ENCODE data around the gene CRYGS. TPM values are rescaled to one million over a fixed set of nuclear protein-coding genes. Genes with fewer than 3 reads are reported as not detected.

Gene CRYGS
- total RNA-seq, 2 donors from 2014 or later = 2.4 to 4.9 TPM

- Mint-ChIP-seq H3K27me3 (no peaks in the 10 kb centered on the region), H3K4me1 (peaks cover 64% of the 10 kb centered on the region), H3K4me3 (peak overlapping the region; percentile 62), H3K9me3 (no peaks in the 10 kb centered on the region), H3K36me3 (ENCODE audit: low read depth) (peaks cover 6% of the 10 kb centered on the region), H3K27ac (peak overlapping the region; percentile 82)
- peak; percentile 69 for ATAC-seq (replicated peaks)
Observed at GRCh38 chr3:186519021-186519658, 25.0 kb downstream of the CRYGS start.

GRCh38 chr3:186517218-186517617, 27.0 kb downstream of the CRYGS start:
- ATAC-seq (replicated peaks) = peak; percentile 13
- H3K4me1 Mint-ChIP-seq = peaks cover 72% of the 10 kb centered on the region
- H3K36me3 Mint-ChIP-seq (ENCODE audit: low read depth) = peaks cover 6% of the 10 kb centered on the region
- H3K27ac Mint-ChIP-seq = peak overlapping the region; percentile 10
- no peaks in the 10 kb centered on the region for H3K9me3 Mint-ChIP-seq
- peak overlapping the region; percentile 62 for H3K4me3 Mint-ChIP-seq
- no peaks in the 10 kb centered on the region for H3K27me3 Mint-ChIP-seq

GRCh38 chr3:186516646-186517045, 27.5 kb downstream of the CRYGS start:
- H3K27ac Mint-ChIP-seq = peak overlapping the region; percentile 51
- H3K27me3 Mint-ChIP-seq = no peaks in the 10 kb centered on the region
- no peaks in the 10 kb centered on the region for H3K9me3 Mint-ChIP-seq
- peaks cover 74% of the 10 kb centered on the region for H3K4me1 Mint-ChIP-seq
- H3K36me3 Mint-ChIP-seq (ENCODE audit: low read depth) = peaks cover 6% of the 10 kb centered on the region
- peak overlapping the region; percentile 62 for H3K4me3 Mint-ChIP-seq
- ATAC-seq (replicated peaks) = no peak

GRCh38 chr3:186515125-186515524, 29.1 kb downstream of the CRYGS start:
- Mint-ChIP-seq H3K4me3 (peak overlapping the region; percentile 34), H3K36me3 (ENCODE audit: low read depth) (peaks cover 6% of the 10 kb centered on the region), H3K4me1 (peaks cover 73% of the 10 kb centered on the region), H3K9me3 (no peaks in the 10 kb centered on the region), H3K27me3 (no peaks in the 10 kb centered on the region), H3K27ac (peak overlapping the region; percentile 51)
- no peak for ATAC-seq (replicated peaks)

DNA sequence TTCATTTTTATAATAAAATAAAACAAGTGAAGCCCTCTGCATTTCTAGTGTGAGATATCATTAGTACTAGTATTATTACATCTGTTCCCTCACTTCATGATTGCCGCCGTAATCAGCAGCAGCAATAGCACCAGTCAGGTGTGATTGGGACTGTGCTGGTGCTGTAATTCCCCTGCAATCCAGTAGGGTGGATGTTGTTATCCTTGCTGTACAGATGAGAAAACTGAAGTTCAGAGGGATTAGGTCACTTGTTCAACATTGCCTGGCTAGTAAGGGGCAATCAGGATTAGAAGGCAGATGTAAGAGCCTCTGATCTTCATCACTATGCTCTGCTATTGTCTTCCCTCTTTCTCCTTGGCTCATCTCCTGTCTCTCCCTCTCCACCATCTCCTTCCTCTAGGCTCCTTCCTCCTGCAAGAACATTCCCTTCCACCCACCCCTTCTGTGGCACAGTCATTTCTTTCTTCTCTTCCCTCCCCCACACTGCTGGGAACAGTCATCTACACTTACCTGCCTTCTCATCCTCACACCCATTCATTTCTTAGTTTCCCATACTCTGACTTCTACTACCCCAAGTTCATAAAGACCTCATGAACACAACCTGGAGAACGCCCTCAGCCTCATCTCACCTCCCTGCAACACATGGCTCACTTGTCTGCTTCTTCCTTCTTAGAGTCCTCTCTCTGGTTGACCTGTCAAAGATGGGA, 29.7 kb downstream of the CRYGS start:
- peak overlapping the region; percentile 34 for H3K4me3 Mint-ChIP-seq
- H3K4me1 Mint-ChIP-seq = peaks cover 73% of the 10 kb centered on the region
- H3K36me3 Mint-ChIP-seq (ENCODE audit: low read depth) = peaks cover 6% of the 10 kb centered on the region
- peak; percentile 59 for ATAC-seq (replicated peaks)
- peak overlapping the region; percentile 51 for H3K27ac Mint-ChIP-seq
- H3K27me3 Mint-ChIP-seq = no peaks in the 10 kb centered on the region
- no peaks in the 10 kb centered on the region for H3K9me3 Mint-ChIP-seq

- peak overlapping the region; percentile 7 for H3K4me3 Mint-ChIP-seq
- H3K27ac Mint-ChIP-seq = peak overlapping the region; percentile 95
- no peaks in the 10 kb centered on the region for H3K27me3 Mint-ChIP-seq
- peaks cover 65% of the 10 kb centered on the region for H3K4me1 Mint-ChIP-seq
- ATAC-seq (replicated peaks) = no peak
- no peaks in the 10 kb centered on the region for H3K9me3 Mint-ChIP-seq
- no peaks in the 10 kb centered on the region for H3K36me3 Mint-ChIP-seq (ENCODE audit: low read depth)
Observed at GRCh38 chr3:186513386-186513785, 30.8 kb downstream of the CRYGS start.

- peaks cover 60% of the 10 kb centered on the region for H3K4me1 Mint-ChIP-seq
- no peak for ATAC-seq (replicated peaks)
- H3K36me3 Mint-ChIP-seq (ENCODE audit: low read depth) = no peaks in the 10 kb centered on the region
Observed at GRCh38 chr3:186512570-186513302, 31.4 kb downstream of the CRYGS start.

GRCh38 chr3:186511702-186512101, 32.5 kb downstream of the CRYGS start:
- H3K4me1 Mint-ChIP-seq = peaks cover 59% of the 10 kb centered on the region
- peak overlapping the region; percentile 73 for H3K4me3 Mint-ChIP-seq

More at GRCh38 chr3:186512570-186513302, 31.4 kb downstream of the CRYGS start:
- Mint-ChIP-seq H3K9me3 (no peaks in the 10 kb centered on the region), H3K27ac (peak overlapping the region; percentile 95), H3K4me3 (peak overlapping the region; percentile 7), H3K27me3 (no peaks in the 10 kb centered on the region)

DNA sequence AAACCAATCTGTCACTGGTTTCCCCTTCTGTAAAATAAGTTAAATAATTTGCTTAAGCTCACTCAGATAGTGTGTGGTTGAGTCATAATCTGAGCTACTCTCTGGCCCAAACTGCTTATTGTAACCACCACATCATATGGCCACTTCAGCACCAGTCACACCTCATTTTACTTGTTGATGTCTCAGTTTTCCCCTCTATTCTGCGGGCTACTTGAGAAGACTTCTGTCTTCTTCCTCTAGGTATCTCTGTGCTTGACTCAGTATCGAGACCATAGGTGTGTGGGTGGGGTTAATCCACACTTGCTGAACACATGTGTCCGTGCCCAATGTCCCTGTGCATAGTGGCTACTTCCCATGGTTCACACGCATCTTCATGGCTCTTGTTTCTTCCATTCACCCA, 32.9 kb downstream of the CRYGS start:
- H3K36me3 Mint-ChIP-seq (ENCODE audit: low read depth) = no peaks in the 10 kb centered on the region
- no peaks in the 10 kb centered on the region for H3K27me3 Mint-ChIP-seq
- H3K9me3 Mint-ChIP-seq = no peaks in the 10 kb centered on the region
- H3K27ac Mint-ChIP-seq = peak overlapping the region; percentile 95
- H3K4me3 Mint-ChIP-seq = peak overlapping the region; percentile 73
- peak; percentile 76 for ATAC-seq (replicated peaks)
- H3K4me1 Mint-ChIP-seq = peaks cover 57% of the 10 kb centered on the region

More at GRCh38 chr3:186511702-186512101, 32.5 kb downstream of the CRYGS start:
- Mint-ChIP-seq H3K36me3 (ENCODE audit: low read depth) (no peaks in the 10 kb centered on the region), H3K9me3 (no peaks in the 10 kb centered on the region), H3K27ac (peak overlapping the region; percentile 95), H3K27me3 (no peaks in the 10 kb centered on the region)
- ATAC-seq (replicated peaks) = no peak

DNA sequence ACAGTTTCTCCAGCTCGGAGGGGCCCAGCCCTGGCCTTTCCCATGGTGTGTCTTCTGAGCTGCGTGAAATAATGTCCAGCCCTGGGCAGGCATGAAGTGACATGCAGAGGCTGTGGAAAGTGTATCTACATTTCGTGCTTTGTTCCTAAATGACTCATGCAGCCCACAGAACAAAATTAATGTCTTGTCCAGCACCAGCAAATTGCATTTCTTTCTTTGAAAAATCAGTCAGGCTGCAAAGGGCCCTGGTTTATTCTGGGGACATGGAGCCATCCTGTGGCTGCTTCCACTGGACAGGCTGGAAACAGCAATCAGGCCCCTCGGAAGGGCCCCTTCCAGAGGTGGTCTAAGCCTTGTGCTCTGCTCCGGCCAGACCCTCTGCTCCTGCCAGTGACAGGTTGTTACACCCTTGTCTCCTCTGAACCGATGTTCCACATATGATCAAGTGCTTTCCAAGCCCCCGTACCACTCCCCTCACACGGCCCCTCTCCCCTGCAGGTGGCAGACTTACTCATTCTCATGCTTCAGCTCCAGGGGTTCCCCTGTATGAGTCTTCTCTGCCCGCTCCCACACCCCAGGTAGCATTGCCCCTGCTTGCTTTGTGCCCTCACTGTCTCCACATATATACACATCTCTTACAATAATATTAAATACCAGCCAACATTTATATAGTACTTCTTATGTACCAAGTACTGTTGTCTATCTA, 33.7 kb downstream of the CRYGS start:
- H3K9me3 Mint-ChIP-seq = no peaks in the 10 kb centered on the region
- H3K36me3 Mint-ChIP-seq (ENCODE audit: low read depth) = no peaks in the 10 kb centered on the region
- peaks cover 50% of the 10 kb centered on the region for H3K4me1 Mint-ChIP-seq
- H3K27ac Mint-ChIP-seq = peak overlapping the region; percentile 95
- no peaks in the 10 kb centered on the region for H3K27me3 Mint-ChIP-seq
- peak; percentile 30 for ATAC-seq (replicated peaks)
- peak overlapping the region; percentile 73 for H3K4me3 Mint-ChIP-seq

DNA sequence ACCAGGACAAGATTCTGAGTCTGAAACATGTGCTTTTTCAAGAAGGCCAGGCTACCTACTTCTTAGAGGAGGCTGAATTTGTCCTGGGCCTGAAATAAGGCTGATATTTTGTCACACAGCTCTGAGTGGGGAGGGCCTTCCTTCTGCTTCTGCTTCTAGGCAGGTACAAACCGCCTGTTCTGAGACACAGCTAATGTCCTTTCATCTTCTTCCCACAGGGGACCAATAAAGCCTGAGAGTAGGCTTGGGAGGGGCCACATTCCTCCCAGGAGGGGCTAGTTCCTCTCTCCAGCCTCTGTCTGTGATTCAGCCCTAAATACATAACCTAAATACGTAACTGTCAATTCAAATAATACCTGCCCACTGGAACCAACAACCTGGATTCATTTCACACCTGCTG, 34.8 kb downstream of the CRYGS start:
- Mint-ChIP-seq H3K36me3 (ENCODE audit: low read depth) (no peaks in the 10 kb centered on the region), H3K4me3 (no peak overlapping the region), H3K9me3 (no peaks in the 10 kb centered on the region), H3K27me3 (peaks cover 3% of the 10 kb centered on the region), H3K27ac (no peak overlapping the region), H3K4me1 (peaks cover 39% of the 10 kb centered on the region)
- no peak for ATAC-seq (replicated peaks)

- Mint-ChIP-seq H3K27ac (peak overlapping the region; percentile 37), H3K36me3 (ENCODE audit: low read depth) (no peaks in the 10 kb centered on the region), H3K9me3 (no peaks in the 10 kb centered on the region), H3K4me3 (peak overlapping the region; percentile 14), H3K27me3 (peaks cover 3% of the 10 kb centered on the region), H3K4me1 (peaks cover 25% of the 10 kb centered on the region)
- ATAC-seq (replicated peaks) = peak; percentile 43
Observed at GRCh38 chr3:186506857-186507256, 37.3 kb downstream of the CRYGS start.

DNA sequence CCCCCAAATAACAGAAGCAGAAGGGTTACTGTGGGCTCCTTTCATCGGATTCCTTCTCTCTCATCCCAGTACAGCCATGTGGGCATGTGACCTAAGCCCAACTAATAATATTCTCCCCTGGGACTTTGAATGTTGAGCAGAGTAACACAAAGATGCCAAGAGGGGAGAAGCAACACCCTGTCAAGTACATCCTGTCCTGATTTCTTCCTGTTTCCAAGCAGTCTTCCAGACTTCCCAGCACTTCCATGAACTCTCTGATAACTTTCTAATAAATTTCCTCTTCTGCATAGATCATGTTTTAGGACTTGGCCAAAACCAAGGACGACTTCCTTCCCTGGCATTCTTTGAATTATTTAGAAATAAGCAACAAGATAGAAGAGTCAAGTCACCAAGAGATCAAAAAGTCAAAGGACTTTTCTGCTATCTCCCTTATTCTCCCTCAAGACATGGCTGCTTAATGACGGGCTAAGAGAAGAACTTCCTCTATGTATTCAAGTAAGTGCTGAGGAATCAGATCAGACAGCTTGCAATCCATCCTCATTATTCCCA, 37.9 kb downstream of the CRYGS start:
- no peak overlapping the region for H3K4me3 Mint-ChIP-seq
- peaks cover 20% of the 10 kb centered on the region for H3K4me1 Mint-ChIP-seq
- no peak overlapping the region for H3K27ac Mint-ChIP-seq
- H3K36me3 Mint-ChIP-seq (ENCODE audit: low read depth) = no peaks in the 10 kb centered on the region
- no peaks in the 10 kb centered on the region for H3K9me3 Mint-ChIP-seq
- peaks cover 3% of the 10 kb centered on the region for H3K27me3 Mint-ChIP-seq
- no peak for ATAC-seq (replicated peaks)

All from activated T-helper 17 cell treated with anti-CD3 and anti-CD28 coated beads, Interleukin-2, amount 50 U/mL, for 72 hours (primary cell).